MM.1S (cell line): Measurements from ENCODE around the gene MRAS.

Source experiments
- EZH2 ChIP-seq: fragments of 300-600 bp; sonication (generic); optimal IDR thresholded peaks from 2 replicates; pipeline ENCODE3; 2017; ENCODE audit warnings: low read depth, mild to moderate bottlenecking, antibody characterized with exemption, low read length, mixed read lengths
- EZH2phosphoT487 ChIP-seq: fragments of 300-600 bp; sonication (generic); IDR thresholded peaks from 2 replicates; pipeline ENCODE4 v1.6.1; 2018; ENCODE audit warnings: antibody characterized with exemption, low read length
- TF ChIP-seq, protein P1 (sequence below): fragments of 300-600 bp; sonication (generic); IDR thresholded peaks from 2 replicates; pipeline ENCODE4 v1.5.1; 2016; ENCODE audit warnings: antibody characterized with exemption, low read length, mixed read lengths

- TF ChIP-seq, protein P1, sequence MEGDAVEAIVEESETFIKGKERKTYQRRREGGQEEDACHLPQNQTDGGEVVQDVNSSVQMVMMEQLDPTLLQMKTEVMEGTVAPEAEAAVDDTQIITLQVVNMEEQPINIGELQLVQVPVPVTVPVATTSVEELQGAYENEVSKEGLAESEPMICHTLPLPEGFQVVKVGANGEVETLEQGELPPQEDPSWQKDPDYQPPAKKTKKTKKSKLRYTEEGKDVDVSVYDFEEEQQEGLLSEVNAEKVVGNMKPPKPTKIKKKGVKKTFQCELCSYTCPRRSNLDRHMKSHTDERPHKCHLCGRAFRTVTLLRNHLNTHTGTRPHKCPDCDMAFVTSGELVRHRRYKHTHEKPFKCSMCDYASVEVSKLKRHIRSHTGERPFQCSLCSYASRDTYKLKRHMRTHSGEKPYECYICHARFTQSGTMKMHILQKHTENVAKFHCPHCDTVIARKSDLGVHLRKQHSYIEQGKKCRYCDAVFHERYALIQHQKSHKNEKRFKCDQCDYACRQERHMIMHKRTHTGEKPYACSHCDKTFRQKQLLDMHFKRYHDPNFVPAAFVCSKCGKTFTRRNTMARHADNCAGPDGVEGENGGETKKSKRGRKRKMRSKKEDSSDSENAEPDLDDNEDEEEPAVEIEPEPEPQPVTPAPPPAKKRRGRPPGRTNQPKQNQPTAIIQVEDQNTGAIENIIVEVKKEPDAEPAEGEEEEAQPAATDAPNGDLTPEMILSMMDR = no peak
- TF ChIP-seq EZH2 (no peak), EZH2phosphoT487 (no peak)
Measured at GRCh38 chr3:138367326-138367850, 19.0 kb downstream of the MRAS start.
